ENCODE results near the gene ZBTB40.

DNA sequence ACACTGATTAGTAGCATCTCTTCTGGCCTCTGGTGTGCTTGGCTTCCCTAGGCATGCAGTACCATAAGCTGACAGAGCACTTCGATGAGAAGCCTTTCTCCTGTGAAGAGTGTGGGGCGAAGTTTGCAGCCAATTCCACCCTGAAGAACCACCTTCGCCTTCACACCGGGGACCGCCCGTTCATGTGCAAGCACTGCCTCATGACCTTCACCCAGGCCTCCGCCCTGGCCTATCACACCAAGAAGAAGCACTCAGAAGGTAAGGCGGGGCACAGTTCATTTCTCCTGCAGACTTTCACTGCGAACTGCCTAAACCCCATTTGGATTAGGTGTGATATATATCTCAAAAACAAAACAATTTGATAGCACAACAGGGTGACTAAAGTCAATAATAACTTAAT is 61.2 kb downstream of the ZBTB40 start:
- TF ChIP-seq POLR2AphosphoS5 (IDR thresholded peaks at IDR 0.05; ENCODE audit: borderline replicate concordance, low read depth, low read length) = no peak
- no peak for TF ChIP-seq EZH2 (IDR thresholded peaks at IDR 0.05)

Measured in SK-N-MC (cell line).